Activated naive CD4-positive, alpha-beta T cell (primary cell): ENCODE data around the gene ITGAX.
A peak's percentile ranks its signal among the peaks of the same experiment; 100 is the strongest.
"Not testable (repeated sequence)": the region's sequence is repeated elsewhere in the genome, so short reads cannot be mapped to it uniquely, and the experiment has no call there.

Source experiments
- DNase-seq, 4 experiments: peaks; one replicate each; lab custom pipeline; 2025; lab: John Stamatoyannopoulos, UW

ITGAX gene

GRCh38 chr16:31410082-31410481 lies 55.1 kb downstream of the ITGAX start:
- DNase-seq = no peak

GRCh38 chr16:31411024-31411844 lies 56.3 kb downstream of the ITGAX start:
- DNase-seq = no peak

GRCh38 chr16:31412750-31413149 lies 57.8 kb downstream of the ITGAX start:
- no peak for DNase-seq

GRCh38 chr16:31413381-31413780 lies 58.4 kb downstream of the ITGAX start:
- no peak for DNase-seq

GRCh38 chr16:31413943-31414342 lies 59.0 kb downstream of the ITGAX start:
- DNase-seq = no peak

- DNase-seq = no peak
These were observed 59.7 kb downstream of the ITGAX start for GRCh38 chr16:31414706-31415105.

- no peak for DNase-seq
These were observed 61.4 kb downstream of the ITGAX start for GRCh38 chr16:31416371-31416770.

- DNase-seq = not testable (repeated sequence)
These were observed 62.1 kb downstream of the ITGAX start for GRCh38 chr16:31417036-31417435.

- DNase-seq = no peak
These were observed 62.9 kb downstream of the ITGAX start for GRCh38 chr16:31417916-31418315.

- DNase-seq = no peak
These were observed 65.1 kb downstream of the ITGAX start for GRCh38 chr16:31420037-31420436.

- no peak for DNase-seq
These were observed 66.6 kb downstream of the ITGAX start for GRCh38 chr16:31421587-31421986.

GRCh38 chr16:31423241-31423640 lies 68.3 kb downstream of the ITGAX start:
- no peak for DNase-seq

GRCh38 chr16:31423801-31424200 lies 68.8 kb downstream of the ITGAX start:
- no peak for DNase-seq

- peak; percentile 9 to 58 (median 22) for DNase-seq
These were observed 72.7 kb downstream of the ITGAX start for GRCh38 chr16:31427441-31428278.

GRCh38 chr16:31428279-31428597 lies 73.3 kb downstream of the ITGAX start, which contains the start of gene COX6A2:
TSS of gene COX6A2 (minus strand) at chr16:31428360. CDS start at chr16:31428325, 35 bp downstream.
- no peak for DNase-seq

GRCh38 chr16:31428638-31429247 lies 73.8 kb downstream of the ITGAX start:
- DNase-seq = no peak

GRCh38 chr16:31429314-31429713 lies 74.3 kb downstream of the ITGAX start:
- no peak for DNase-seq

- DNase-seq = no peak
These were observed 74.8 kb downstream of the ITGAX start for GRCh38 chr16:31429796-31430195.

GRCh38 chr16:31430380-31431052 lies 75.5 kb downstream of the ITGAX start:
- no peak for DNase-seq
